Loucy (cell line): Measurements from ENCODE around the gene MACROH2A1.

Source experiments
- CTCF ChIP-seq: fragments of 200-600 bp; sonication (generic); conservative IDR thresholded peaks from 2 replicates; pipeline ENCODE4 v1.5.1; 2014; ENCODE audit warnings: mild to moderate bottlenecking, antibody characterized with exemption, low read length
- EZH2phosphoT487 ChIP-seq: fragments of 200-600 bp; IDR thresholded peaks from 2 replicates; pipeline ENCODE4 v1.6.1; 2018; ENCODE audit warnings: antibody characterized with exemption, mild to moderate bottlenecking, moderate library complexity, borderline replicate concordance

GRCh38 chr5:135376961-135377624, 21.9 kb downstream of the MACROH2A1 start:
- TF ChIP-seq CTCF (no peak), EZH2phosphoT487 (no peak)
